Stimulated activated CD4-positive, alpha-beta T cell treated with anti-CD3 and anti-CD28 coated beads, Interleukin-15, amount 100 ng/mL, for 1 hour (primary cell): ENCODE data around the gene FREM2.

Source experiments
- DNase-seq, 2 donors: peaks; one replicate each; pipeline ENCODE4 v3.0.0-alpha.2; 2020; ENCODE audit warnings: low read depth in 1 of 2, low spot score in 1 of 2

Gene FREM2

DNA sequence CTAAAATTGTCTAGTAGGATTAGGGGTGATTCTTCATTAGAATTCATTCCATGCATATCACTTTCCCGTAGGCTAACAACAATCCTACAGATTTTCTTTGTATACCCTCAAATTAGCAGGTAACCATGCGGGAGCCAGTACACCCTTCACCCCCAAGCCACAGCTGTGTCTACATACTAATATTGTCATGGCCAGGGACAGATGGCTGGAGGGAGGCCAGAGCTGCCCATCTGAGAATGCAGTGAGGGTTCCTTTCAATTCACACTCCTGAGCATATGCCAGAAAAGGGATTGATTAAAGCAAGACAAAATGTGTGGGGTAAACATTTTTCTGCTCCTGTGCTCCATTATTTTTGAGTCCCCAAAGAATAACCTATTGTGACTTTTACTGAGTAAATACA is 68.9 kb downstream of the FREM2 start:
- no peak for DNase-seq

DNA sequence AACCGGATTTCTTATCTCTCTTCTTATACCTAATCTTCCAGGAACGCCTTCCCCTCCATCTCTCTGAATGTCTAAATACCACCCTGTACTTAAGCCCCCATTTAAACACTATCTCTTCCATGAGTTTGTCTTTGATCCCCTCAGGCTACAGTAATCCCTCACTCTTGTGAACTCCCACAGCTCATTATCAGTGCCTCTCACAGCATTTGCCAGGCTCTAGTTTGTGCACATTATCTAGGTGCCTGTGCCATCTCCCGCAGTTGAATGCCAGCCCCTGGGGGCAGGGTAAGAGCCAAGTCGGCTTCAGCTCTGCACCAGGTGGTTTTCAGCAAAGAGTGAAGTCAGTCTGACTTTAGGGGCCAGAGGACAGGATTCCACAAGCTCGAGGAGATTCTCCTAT is 71.4 kb downstream of the FREM2 start:
- no peak for DNase-seq

DNA sequence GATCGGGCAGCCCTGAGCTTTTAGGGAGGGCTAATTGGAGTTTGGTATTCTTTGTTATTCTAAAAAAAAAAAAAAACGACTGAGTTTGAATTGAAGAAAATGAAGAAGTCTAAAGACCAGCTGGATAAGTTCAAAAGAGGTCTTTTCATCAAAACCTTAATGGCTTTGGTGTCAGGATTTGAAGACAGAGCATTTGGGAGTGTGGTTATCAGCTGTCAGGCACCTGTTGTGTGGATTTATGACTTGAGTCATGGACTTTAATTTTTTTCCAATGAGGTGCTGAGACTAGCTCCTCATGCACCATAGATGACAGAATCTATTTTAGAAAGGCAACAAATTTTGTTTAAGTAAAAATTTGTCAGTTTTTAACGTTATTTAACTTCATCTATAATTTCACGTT is 72.5 kb downstream of the FREM2 start:
- DNase-seq, result no peak

DNA sequence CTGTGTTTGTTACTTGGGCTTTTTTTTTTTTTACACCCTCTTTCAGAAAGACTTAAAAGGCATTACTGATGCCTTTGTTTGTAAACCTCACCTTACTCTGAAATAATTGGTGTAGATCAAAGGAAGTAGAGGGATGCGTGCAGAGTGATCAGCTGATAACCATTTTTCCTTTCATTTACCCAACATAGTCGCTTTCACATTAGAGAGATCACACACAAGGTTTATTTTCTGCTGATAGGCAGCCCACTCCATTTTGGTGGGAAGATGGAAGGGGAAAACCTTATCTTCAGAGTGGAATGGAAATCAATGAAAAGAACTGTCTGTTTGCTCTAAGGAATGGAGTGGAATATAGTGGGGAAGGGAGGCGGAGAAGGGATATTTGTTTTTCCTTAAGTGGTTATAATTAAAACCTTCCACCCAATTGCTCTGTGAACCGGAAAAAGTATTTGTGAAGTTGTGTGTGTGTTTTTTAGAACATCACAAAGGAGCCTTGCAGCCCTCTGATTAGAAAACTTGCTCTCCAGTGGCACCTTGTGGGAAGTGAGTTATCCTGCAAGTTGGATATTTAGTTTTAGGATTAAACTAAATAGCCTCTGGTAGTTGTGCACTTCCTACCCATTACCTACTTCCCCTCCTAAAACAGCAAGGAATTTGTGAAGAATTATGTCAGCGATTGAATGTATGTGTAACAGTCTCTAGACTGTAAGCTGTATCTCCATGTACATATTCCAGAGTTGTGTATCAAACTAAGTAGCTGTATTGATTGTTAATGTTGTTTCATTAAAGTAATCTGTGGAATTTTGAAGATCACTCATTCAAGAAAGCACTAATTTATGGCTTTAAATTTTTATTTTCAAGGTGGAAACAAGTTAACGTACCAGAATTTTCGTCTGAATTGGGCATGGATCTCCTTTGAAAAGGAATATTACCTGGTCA is 76.8 kb downstream of the FREM2 start:
- no peak for DNase-seq

DNA sequence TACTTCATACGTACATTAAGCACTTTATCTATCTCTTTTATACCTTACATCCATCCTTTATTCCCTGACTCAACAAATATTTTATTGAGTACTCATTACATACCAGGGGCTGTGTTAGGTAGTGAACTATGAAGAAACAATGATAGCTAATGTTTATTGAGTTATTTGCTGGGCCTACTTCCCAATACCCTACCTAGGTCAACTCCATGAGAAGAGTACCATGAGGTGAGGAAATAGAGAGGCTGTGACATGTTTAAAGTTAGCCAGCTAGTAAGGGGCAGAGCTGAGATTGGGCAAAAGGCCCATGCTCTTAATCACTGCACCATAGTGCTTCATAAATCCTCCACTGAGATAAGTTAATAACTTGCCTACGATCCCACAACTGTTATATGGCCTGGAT is 79.9 kb downstream of the FREM2 start:
- no peak for DNase-seq

DNA sequence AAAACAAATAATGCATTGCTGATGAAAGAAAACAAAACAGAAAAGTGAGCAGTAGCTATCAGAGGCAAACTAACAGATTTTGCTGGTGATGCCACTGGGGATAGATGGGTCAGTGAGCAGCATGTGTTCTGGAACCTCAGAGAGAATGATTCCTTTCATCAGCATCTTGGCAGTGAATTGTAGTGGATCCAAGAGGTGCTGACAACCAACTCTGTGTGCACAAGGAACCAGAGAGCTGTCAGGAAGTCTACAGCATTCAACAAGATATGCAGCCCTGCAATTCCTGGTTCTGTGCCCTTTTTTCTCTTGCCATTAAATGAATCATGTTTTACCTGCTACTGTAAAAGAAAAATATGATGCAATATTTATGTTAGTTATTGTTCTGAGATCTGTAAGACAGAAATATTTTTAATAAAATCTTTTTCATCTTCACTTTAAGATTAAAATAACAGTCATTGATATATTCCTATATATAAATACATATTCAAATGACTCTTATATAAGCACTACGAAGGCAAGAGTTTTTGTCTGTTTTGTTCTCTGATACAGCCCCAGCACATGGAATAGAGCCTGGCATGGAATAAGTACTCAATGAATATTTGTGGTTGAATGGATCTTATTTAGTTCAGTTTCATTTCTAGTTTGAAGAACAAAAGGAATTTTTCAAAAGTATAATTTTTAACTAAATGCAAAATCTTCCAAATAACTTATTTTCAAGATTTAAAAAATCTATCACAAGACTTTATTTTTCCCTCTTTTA is 80.8 kb downstream of the FREM2 start:
- no peak for DNase-seq

DNA sequence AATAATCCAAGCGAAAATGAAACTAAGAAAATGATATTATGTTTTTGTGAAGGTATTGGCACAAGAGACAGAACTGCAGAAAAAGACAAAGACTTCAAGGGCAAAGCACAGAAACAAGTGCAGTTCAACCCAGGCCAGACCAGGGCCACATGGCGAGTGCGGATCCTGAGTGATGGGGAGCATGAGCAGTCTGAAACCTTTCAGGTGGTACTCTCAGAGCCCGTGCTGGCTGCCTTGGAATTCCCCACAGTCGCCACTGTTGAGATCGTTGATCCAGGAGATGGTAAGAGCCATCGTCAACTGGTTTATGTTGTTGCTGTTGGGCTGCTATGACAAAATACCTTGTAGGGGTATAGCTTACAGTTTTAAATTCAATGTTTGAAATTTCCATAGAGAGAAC is 82.6 kb downstream of the FREM2 start:
- no peak for DNase-seq

DNA sequence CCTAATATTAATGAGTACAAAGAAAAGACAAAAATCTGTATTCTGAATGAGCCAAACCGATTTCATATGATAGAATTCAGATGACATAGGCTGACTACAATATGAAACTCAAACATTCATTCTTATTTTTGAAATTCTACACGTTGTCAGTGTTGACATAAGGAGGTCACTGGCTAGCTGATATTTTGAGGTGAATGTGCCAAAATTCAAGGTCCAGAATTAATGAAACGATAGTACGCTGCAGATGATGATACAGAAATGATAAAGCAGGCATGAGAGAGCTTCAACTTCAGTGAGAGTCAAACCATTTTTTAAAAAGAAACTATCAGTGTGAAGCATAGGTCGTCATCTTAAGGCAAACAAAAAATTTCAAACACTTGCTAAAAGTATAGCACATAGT is 88.2 kb downstream of the FREM2 start:
- no peak for DNase-seq

DNA sequence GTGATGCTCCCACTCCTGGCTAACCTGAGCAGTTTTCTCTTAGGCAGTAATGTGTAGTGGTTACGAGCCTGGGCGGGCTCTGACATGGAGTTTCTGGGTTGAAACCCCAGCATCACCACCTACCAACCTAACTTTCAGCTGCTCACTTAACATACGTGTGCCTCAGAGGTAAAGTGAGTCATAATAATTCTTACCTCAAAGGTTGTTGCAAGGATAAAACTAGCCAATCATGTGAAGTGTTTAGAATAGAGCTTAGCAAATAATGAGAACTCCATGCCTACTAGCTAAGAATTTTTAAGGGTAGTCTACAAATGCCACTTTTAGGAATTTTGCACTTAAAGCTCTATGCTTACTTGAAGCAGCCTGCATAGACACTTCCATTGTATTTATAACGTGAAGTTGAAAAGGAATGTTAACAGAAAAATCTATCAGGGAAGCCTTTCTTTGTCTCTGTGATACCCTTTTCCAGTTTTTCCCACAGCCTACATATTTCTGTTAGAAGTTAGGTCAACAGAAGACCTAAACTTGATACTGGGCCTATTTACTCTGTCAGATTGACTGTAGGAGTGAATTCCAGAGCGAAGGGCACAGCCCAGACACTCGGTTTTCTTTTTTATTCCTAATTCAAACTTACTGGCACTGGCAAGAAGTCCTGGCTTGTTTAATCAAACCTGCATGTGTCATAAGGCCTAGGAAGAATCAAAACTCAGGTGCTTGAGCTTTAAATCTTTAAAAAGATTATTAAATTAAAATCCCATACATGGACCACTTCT is 90.7 kb downstream of the FREM2 start:
- no peak for DNase-seq

DNA sequence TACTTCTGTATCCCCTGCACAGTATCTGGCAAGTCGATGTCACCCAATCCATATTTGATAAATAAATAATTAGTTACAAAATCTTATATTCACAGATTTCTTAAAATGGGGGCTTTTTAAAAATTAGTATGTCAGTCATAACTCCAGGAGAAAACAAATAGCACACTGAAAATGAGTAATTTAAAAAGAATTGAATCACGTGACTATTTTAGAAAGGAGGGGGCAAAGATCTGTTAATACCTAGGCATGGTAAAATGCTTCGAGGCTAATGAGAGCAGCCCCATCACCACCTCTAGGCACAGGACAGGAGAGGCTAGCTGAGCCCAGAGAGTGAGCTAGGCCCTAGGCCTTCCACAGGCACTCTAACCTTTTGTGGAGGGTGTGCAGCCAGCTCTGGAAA is 94.7 kb downstream of the FREM2 start:
- DNase-seq, result no peak

DNA sequence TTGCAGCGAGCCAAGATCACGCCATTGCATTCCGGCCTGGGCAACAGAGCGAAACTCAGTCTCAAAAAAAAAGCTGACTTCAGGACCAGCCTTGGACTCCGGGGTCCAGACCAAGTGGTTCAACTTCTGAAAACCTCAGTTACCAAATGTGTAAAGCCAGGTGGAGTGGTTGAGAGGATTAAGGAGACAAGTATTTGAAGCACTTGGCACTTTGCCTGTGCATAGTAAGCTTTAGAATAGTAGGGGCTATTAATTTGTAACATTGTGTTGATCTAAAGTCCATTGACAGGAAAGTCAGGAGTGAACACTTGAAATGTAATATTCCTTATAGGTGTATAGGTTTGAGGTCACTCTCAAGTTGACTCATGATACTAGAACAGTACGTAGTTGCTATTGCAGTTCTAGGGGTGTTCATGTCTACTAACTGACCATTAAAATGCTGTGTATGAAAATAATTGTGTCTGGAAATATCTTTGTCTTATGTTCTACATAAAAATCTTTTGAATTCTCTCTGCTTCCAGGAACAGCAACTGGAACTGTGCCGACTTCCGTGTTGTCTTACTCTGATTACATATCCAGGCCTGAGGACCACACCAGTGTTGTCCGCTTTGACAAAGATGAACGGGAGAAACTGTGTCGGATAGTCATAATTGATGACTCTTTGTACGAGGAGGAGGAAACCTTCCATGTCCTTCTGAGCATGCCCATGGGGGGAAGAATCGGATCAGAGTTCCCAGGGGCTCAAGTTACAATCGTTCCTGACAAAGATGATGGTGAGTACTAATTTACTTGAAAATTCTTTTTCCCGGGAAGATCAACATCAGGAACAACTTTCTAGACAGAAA is 97.4 kb downstream of the FREM2 start:
- DNase-seq, result no peak

DNA sequence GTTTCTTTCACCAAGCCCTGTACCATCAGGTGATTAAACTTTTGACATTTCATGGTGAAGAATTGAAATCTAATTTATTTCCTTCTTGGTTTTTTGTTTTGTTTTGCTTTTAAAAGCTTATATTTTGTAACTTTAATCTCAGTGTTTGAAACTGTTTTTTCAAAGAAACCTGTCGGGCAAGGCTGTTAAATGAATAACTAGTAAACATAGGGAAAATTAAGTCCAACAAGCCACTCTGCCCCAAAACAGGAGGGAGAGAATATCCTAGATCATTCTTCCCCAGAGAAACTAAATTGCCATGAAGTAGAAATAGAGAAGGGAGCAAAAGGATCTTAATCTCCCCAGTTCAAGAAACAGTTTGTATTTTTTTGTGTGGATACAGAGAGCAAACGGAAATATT is 98.2 kb downstream of the FREM2 start:
- no peak for DNase-seq

DNA sequence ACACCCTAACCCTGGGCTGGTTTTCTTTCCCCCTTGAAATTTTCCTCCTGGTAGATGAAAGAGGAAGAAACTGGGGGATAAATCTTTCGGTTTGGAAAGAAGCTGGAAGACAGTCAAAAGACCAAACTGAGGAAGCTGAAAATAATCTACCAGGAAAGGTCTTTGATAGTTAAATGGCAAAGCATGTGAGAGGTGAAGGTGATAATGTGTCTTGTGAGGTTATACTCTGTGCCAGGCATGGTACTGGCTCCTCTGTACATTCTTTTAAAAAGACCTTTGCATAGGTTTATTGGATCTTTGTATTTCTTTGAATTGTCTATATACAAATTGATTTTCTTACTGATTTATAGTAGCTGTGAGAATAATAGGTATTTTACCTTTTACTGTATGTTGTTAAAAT is 98.6 kb downstream of the FREM2 start:
- no peak for DNase-seq

DNA sequence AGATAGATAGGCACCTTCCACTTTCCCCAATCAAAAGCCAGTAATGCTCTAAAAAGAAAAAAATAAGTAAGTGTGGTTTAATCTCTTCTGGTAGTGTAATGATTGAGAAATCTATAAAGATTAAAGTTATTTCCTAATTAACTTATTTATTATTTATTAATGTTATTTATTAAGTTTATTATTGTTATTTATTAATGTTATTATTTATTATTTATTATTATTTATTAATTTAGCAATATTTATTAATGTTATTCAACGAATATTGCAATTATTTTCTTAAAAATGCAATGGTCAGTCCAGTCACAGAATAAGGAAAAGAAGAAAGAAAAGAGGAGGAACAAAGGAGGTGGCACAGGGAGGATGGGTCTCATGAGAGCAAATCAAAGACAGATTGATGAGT is 100.7 kb downstream of the FREM2 start:
- DNase-seq, result no peak

DNA sequence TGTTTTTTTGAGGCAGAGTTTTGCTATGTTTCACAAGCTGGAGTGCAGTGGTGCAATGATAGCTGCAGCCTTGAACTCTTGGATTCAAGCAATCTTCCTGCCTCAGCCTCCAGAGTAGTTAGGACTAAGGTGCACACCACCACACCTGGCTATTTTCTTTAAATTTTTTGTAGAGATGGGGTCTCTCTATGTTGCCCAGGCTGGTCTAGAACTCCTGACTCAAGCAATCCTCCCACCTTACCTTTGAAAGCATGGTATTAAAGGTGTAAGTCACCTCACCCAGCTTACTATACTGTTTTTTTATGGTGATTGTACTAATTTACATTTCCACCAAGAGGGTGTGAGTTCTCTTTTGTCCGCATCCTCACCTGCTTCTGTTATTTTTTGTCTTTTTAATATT is 110.0 kb downstream of the FREM2 start:
- no peak for DNase-seq

DNA sequence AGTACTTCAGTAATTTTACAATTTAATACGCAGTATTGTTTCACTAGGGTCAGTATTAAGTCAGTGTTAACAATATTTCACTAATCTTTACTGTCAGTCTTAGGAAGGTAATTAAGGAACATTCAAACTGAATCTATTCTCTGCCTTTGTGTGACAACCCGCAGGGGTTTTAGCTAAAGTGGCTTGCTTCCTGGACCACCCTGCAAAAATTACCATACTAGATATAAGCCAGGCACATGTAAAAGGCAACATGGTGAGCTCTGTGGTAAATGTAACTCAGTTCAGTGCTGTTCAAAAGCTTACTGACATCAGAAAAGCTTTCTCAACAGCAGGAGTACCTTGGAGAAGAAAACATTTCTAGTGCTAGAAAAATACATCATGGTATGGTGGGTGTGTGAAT is 116.7 kb downstream of the FREM2 start:
- no peak for DNase-seq

DNA sequence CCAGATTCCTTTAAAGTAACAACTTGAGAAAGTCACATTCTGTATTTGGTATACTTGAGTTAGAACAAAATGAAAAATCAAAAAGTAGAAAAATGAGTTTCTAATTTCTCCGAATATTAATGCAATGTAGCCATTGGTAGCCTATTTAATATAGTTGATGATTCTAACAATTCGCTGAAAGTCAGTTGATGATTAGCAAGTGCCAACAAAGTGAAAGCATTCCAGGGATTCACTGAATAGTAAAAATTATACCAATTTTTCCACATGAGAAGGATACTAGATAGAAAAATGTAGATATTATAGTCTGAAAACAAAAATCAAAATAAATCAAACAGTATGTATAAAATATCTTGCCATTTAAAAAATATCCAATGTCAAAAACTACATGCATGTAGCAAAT is 117.2 kb downstream of the FREM2 start:
- DNase-seq, result no peak

DNA sequence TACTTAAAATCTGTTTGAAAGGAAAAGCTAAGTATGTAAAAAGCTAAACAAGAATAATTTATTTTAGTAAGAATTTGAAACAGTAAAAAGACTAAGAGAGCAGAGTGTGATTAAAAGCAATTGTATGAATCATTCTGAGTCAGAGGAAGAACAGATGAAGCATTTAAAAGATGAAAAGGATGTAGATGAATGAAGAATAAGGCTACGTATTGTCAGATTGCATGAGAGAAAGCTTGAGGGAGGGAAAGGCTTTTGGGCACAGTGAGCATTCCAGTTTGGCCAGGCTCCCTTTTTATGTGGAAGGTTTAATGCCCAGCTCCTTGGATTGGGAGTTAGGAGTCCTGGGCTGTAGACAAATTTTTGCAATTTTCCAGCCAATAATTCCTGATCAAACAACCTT is 117.7 kb downstream of the FREM2 start:
- DNase-seq, result no peak

DNA sequence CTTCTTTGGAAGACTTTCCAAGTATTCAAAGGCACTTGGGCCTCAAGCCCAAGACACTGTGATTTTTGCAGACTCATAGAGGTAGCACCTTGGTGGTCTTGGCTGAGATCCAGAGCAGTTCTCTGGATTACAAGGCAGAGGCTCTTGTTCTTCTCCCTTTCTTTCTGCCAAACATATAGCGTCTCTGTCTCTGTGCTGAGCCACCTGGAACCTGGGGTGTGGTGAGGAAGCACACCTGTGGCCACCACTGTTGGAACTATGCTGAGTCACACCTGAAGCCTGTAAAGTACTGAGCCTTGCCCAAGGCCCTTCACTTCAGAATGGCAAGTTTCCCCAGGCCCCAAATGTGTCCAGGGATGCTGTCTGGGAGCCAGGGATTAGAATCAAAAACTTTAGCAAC is 127.5 kb downstream of the FREM2 start:
- no peak for DNase-seq

DNA sequence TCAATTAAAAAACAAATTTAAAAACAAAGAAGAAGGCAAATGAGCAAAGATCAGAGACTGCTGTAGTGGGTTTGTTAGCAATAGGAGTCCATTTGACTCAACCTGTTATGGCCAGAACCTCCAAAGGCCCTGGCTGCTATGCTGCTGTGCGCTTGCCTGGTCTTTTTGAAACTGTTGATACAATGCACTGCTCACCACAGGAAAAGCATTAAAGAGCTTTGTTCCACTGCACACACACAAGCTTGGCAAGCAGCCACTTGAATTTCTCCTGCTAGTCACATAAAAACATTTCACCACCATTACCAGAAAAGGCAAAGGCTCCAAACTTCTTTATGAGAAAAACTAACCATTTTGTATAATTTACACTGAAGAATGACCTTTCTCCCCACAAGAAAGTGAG is 132.2 kb downstream of the FREM2 start:
- no peak for DNase-seq

DNA sequence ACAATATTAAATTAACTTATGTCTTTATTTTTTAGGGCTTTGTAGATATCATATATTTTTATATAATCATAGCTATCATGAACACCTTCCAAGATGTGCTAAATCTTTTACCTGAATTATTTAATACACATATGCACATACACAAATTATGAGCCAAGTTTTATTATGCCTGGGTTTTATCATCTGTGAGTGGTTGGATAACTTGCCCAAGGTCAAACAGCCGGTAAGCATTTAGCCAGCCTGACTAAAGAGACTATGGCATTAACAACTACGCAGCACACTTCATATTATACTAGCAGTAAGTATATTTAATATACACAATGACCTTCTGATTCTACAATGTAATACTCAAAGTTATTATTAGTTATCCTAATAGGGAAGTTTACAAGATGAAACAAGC is 132.7 kb downstream of the FREM2 start:
- DNase-seq, result no peak
